ENCODE data around the gene BIK. TPM values are rescaled to one million over a fixed set of nuclear protein-coding genes. Genes with fewer than 3 reads are reported as not detected.

The BIK gene
- total RNA-seq, 1 donor from 2014 or later: 5.4 TPM

GRCh38 chr22:43114958-43115357 lies 4.4 kb downstream of the BIK start:
- no peak overlapping the region for H3K27ac Mint-ChIP-seq
- H3K4me1 Mint-ChIP-seq (ENCODE audit: unreplicated experiment): peaks cover 24% of the 10 kb centered on the region
- TF ChIP-seq CTCF (conservative IDR thresholded peaks at IDR 0.05): no peak
- H3K4me3 Mint-ChIP-seq: no peak overlapping the region
- H3K27me3 Mint-ChIP-seq: peaks cover 28% of the 10 kb centered on the region
- no peaks in the 10 kb centered on the region for H3K36me3 Mint-ChIP-seq
- no peak for DNase-seq (ENCODE audit: extremely low spot score, unreplicated experiment)
- no peaks in the 10 kb centered on the region for H3K9me3 Mint-ChIP-seq

GRCh38 chr22:43116932-43117331 lies 6.4 kb downstream of the BIK start:
- DNase-seq (ENCODE audit: extremely low spot score, unreplicated experiment): no peak
- Mint-ChIP-seq H3K4me1 (ENCODE audit: unreplicated experiment) (peaks cover 20% of the 10 kb centered on the region), H3K27me3 (peaks cover 16% of the 10 kb centered on the region), H3K9me3 (no peaks in the 10 kb centered on the region), H3K27ac (no peak overlapping the region), H3K4me3 (no peak overlapping the region), H3K36me3 (no peaks in the 10 kb centered on the region)
- TF ChIP-seq CTCF (conservative IDR thresholded peaks at IDR 0.05): no peak

- Mint-ChIP-seq H3K27me3 (peaks cover 9% of the 10 kb centered on the region), H3K9me3 (no peaks in the 10 kb centered on the region), H3K27ac (peak overlapping the region; percentile 64), H3K36me3 (no peaks in the 10 kb centered on the region), H3K4me3 (no peak overlapping the region), H3K4me1 (ENCODE audit: unreplicated experiment) (peaks cover 14% of the 10 kb centered on the region)
- no peak for DNase-seq (ENCODE audit: extremely low spot score, unreplicated experiment)
- TF ChIP-seq CTCF (conservative IDR thresholded peaks at IDR 0.05): no peak
Measured at GRCh38 chr22:43118024-43118849, 7.7 kb downstream of the BIK start.

GRCh38 chr22:43118953-43119458 lies 8.5 kb downstream of the BIK start:
- H3K36me3 Mint-ChIP-seq: no peaks in the 10 kb centered on the region
- H3K27me3 Mint-ChIP-seq: peaks cover 3% of the 10 kb centered on the region
- peaks cover 8% of the 10 kb centered on the region for H3K4me1 Mint-ChIP-seq (ENCODE audit: unreplicated experiment)
- DNase-seq (ENCODE audit: extremely low spot score, unreplicated experiment): no peak
- no peaks in the 10 kb centered on the region for H3K9me3 Mint-ChIP-seq
- TF ChIP-seq CTCF (conservative IDR thresholded peaks at IDR 0.05): no peak
- H3K27ac Mint-ChIP-seq: peak overlapping the region; percentile 64
- no peak overlapping the region for H3K4me3 Mint-ChIP-seq

- Mint-ChIP-seq H3K27ac (peak overlapping the region; percentile 94), H3K36me3 (no peaks in the 10 kb centered on the region), H3K4me3 (peak overlapping the region; percentile 60), H3K4me1 (ENCODE audit: unreplicated experiment) (no peaks in the 10 kb centered on the region), H3K9me3 (no peaks in the 10 kb centered on the region), H3K27me3 (no peaks in the 10 kb centered on the region)
- DNase-seq (ENCODE audit: extremely low spot score, unreplicated experiment): no peak
- TF ChIP-seq CTCF (conservative IDR thresholded peaks at IDR 0.05): no peak
Measured at GRCh38 chr22:43126501-43127165, 16.1 kb downstream of the BIK start.
